Measurements from ENCODE around the gene PKD1L1. TPM values are rescaled to one million over a fixed set of nuclear protein-coding genes. Genes with fewer than 3 reads are reported as not detected.

Gene PKD1L1
- total RNA-seq, 1 experiment from 2014 or later, result 0.07 TPM

DNA sequence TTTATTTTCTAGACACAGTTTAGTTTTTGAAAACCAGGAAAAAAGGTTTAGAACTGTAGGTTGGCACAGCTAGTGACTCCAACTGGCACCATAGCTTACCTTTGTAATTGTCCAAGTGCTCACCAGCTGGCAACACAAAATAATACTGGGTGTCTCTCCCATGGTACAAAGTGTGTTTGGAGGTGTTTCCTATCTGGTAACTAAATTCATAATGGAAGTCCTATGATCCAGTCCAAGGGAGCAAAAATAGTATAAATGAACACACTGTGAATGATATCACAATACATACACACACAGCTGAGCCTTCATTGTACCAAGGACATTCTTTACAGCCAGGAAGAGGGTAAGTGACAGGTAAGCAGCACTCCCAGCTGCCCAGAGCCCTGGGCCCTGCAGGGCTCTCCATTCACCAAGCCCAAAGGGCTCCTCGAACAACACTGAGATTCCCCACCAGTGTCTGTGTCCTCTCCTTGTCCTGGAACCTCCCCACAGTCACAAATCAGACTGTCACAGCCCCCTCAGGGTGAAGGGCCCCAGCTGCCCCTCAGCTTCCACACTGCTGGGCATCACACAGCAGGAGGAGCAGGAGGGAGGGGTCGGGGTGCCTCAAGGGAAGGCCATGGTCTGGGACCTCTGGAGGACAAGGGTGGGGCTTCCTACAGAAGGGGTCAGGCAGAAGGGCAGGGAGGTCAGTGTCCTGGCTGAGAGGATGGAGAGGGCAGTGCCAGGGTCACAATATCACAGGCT, 72.1 kb downstream of the PKD1L1 start (continued):
- TF ChIP-seq, protein P1, sequence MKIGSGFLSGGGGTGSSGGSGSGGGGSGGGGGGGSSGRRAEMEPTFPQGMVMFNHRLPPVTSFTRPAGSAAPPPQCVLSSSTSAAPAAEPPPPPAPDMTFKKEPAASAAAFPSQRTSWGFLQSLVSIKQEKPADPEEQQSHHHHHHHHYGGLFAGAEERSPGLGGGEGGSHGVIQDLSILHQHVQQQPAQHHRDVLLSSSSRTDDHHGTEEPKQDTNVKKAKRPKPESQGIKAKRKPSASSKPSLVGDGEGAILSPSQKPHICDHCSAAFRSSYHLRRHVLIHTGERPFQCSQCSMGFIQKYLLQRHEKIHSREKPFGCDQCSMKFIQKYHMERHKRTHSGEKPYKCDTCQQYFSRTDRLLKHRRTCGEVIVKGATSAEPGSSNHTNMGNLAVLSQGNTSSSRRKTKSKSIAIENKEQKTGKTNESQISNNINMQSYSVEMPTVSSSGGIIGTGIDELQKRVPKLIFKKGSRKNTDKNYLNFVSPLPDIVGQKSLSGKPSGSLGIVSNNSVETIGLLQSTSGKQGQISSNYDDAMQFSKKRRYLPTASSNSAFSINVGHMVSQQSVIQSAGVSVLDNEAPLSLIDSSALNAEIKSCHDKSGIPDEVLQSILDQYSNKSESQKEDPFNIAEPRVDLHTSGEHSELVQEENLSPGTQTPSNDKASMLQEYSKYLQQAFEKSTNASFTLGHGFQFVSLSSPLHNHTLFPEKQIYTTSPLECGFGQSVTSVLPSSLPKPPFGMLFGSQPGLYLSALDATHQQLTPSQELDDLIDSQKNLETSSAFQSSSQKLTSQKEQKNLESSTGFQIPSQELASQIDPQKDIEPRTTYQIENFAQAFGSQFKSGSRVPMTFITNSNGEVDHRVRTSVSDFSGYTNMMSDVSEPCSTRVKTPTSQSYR (CRISPR knock-in tag; IDR thresholded peaks at IDR 0.05), result no peak
- TF ChIP-seq KAT7 (CRISPR knock-in tag; IDR thresholded peaks at IDR 0.05; ENCODE audit: borderline replicate concordance) (no peak), SOX15 (CRISPR knock-in tag; IDR thresholded peaks at IDR 0.05) (no peak), CREM (CRISPR knock-in tag; IDR thresholded peaks at IDR 0.05) (no peak), ZNF671 (CRISPR knock-in tag; IDR thresholded peaks at IDR 0.05) (no peak)
- TF ChIP-seq, protein P2, sequence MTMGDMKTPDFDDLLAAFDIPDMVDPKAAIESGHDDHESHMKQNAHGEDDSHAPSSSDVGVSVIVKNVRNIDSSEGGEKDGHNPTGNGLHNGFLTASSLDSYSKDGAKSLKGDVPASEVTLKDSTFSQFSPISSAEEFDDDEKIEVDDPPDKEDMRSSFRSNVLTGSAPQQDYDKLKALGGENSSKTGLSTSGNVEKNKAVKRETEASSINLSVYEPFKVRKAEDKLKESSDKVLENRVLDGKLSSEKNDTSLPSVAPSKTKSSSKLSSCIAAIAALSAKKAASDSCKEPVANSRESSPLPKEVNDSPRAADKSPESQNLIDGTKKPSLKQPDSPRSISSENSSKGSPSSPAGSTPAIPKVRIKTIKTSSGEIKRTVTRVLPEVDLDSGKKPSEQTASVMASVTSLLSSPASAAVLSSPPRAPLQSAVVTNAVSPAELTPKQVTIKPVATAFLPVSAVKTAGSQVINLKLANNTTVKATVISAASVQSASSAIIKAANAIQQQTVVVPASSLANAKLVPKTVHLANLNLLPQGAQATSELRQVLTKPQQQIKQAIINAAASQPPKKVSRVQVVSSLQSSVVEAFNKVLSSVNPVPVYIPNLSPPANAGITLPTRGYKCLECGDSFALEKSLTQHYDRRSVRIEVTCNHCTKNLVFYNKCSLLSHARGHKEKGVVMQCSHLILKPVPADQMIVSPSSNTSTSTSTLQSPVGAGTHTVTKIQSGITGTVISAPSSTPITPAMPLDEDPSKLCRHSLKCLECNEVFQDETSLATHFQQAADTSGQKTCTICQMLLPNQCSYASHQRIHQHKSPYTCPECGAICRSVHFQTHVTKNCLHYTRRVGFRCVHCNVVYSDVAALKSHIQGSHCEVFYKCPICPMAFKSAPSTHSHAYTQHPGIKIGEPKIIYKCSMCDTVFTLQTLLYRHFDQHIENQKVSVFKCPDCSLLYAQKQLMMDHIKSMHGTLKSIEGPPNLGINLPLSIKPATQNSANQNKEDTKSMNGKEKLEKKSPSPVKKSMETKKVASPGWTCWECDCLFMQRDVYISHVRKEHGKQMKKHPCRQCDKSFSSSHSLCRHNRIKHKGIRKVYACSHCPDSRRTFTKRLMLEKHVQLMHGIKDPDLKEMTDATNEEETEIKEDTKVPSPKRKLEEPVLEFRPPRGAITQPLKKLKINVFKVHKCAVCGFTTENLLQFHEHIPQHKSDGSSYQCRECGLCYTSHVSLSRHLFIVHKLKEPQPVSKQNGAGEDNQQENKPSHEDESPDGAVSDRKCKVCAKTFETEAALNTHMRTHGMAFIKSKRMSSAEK (CRISPR knock-in tag; IDR thresholded peaks at IDR 0.05; ENCODE audit: borderline replicate concordance), result no peak

GRCh38 chr7:47875406-47875805, 72.9 kb downstream of the PKD1L1 start:
- no peaks in the 10 kb centered on the region for H3K36me3 Mint-ChIP-seq
- H3K27ac Mint-ChIP-seq, result no peak overlapping the region
- ChIA-PET CTCF (no interaction called here), POLR2A (no interaction called here)
- no peak overlapping the region for H3K4me3 Mint-ChIP-seq
- ATAC-seq (no peak), DNase-seq (ENCODE audit: low spot score) (no peak)
- no peaks in the 10 kb centered on the region for H3K9me3 Mint-ChIP-seq
- no peaks in the 10 kb centered on the region for H3K27me3 Mint-ChIP-seq (ENCODE audit: low read depth)
- peaks cover 7% of the 10 kb centered on the region for H3K4me1 Mint-ChIP-seq
- no peak for TF ChIP-seq GRHL2 (CRISPR knock-in tag; IDR thresholded peaks at IDR 0.05; ENCODE audit: insufficient replicate concordance, severe bottlenecking)
- TF ChIP-seq, protein P3, sequence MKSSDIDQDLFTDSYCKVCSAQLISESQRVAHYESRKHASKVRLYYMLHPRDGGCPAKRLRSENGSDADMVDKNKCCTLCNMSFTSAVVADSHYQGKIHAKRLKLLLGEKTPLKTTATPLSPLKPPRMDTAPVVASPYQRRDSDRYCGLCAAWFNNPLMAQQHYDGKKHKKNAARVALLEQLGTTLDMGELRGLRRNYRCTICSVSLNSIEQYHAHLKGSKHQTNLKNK (CRISPR knock-in tag; IDR thresholded peaks at IDR 0.05), result no peak
- no peak for TF ChIP-seq EMX1 (CRISPR knock-in tag; IDR thresholded peaks at IDR 0.05)
- TF ChIP-seq, protein P4, sequence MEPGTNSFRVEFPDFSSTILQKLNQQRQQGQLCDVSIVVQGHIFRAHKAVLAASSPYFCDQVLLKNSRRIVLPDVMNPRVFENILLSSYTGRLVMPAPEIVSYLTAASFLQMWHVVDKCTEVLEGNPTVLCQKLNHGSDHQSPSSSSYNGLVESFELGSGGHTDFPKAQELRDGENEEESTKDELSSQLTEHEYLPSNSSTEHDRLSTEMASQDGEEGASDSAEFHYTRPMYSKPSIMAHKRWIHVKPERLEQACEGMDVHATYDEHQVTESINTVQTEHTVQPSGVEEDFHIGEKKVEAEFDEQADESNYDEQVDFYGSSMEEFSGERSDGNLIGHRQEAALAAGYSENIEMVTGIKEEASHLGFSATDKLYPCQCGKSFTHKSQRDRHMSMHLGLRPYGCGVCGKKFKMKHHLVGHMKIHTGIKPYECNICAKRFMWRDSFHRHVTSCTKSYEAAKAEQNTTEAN (CRISPR knock-in tag; IDR thresholded peaks at IDR 0.05), result no peak
- TF ChIP-seq ZNF138 (CRISPR knock-in tag; conservative IDR thresholded peaks at IDR 0.05), result no peak
- TF ChIP-seq, protein P5, sequence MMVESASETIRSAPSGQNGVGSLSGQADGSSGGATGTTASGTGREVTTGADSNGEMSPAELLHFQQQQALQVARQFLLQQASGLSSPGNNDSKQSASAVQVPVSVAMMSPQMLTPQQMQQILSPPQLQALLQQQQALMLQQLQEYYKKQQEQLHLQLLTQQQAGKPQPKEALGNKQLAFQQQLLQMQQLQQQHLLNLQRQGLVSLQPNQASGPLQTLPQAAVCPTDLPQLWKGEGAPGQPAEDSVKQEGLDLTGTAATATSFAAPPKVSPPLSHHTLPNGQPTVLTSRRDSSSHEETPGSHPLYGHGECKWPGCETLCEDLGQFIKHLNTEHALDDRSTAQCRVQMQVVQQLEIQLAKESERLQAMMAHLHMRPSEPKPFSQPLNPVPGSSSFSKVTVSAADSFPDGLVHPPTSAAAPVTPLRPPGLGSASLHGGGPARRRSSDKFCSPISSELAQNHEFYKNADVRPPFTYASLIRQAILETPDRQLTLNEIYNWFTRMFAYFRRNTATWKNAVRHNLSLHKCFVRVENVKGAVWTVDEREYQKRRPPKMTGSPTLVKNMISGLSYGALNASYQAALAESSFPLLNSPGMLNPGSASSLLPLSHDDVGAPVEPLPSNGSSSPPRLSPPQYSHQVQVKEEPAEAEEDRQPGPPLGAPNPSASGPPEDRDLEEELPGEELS (CRISPR knock-in tag; IDR thresholded peaks at IDR 0.05), result no peak
- TF ChIP-seq TP53 (CRISPR knock-in tag; IDR thresholded peaks at IDR 0.05), result no peak
- TF ChIP-seq ZNF219 (CRISPR knock-in tag; IDR thresholded peaks at IDR 0.05; ENCODE audit: borderline replicate concordance), result no peak
- no peak for TF ChIP-seq JUN (CRISPR knock-in tag; IDR thresholded peaks at IDR 0.05)
- TF ChIP-seq TEAD4 (CRISPR knock-in tag; IDR thresholded peaks at IDR 0.05), result no peak
- TF ChIP-seq SMAD4 (CRISPR knock-in tag; IDR thresholded peaks at IDR 0.05), result no peak
- TF ChIP-seq, protein P6, sequence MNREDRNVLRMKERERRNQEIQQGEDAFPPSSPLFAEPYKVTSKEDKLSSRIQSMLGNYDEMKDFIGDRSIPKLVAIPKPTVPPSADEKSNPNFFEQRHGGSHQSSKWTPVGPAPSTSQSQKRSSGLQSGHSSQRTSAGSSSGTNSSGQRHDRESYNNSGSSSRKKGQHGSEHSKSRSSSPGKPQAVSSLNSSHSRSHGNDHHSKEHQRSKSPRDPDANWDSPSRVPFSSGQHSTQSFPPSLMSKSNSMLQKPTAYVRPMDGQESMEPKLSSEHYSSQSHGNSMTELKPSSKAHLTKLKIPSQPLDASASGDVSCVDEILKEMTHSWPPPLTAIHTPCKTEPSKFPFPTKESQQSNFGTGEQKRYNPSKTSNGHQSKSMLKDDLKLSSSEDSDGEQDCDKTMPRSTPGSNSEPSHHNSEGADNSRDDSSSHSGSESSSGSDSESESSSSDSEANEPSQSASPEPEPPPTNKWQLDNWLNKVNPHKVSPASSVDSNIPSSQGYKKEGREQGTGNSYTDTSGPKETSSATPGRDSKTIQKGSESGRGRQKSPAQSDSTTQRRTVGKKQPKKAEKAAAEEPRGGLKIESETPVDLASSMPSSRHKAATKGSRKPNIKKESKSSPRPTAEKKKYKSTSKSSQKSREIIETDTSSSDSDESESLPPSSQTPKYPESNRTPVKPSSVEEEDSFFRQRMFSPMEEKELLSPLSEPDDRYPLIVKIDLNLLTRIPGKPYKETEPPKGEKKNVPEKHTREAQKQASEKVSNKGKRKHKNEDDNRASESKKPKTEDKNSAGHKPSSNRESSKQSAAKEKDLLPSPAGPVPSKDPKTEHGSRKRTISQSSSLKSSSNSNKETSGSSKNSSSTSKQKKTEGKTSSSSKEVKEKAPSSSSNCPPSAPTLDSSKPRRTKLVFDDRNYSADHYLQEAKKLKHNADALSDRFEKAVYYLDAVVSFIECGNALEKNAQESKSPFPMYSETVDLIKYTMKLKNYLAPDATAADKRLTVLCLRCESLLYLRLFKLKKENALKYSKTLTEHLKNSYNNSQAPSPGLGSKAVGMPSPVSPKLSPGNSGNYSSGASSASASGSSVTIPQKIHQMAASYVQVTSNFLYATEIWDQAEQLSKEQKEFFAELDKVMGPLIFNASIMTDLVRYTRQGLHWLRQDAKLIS (CRISPR knock-in tag; IDR thresholded peaks at IDR 0.05; ENCODE audit: borderline replicate concordance), result no peak
- TF ChIP-seq IRF2 (CRISPR knock-in tag; IDR thresholded peaks at IDR 0.05; ENCODE audit: borderline replicate concordance, low read depth), result no peak
- no peak for TF ChIP-seq PREB (CRISPR knock-in tag; IDR thresholded peaks at IDR 0.05; ENCODE audit: borderline replicate concordance)
